Endothelial cell of umbilical vein (primary cell): ENCODE results near the gene IDI1. TPM values are rescaled to one million over a fixed set of nuclear protein-coding genes. Genes with fewer than 3 reads are reported as not detected.
A peak's percentile ranks its signal among the peaks of the same experiment; 100 is the strongest.
"Not testable (repeated sequence)": the region's sequence is repeated elsewhere in the genome, so short reads cannot be mapped to it uniquely, and the experiment has no call there.

Experiments used
- BruUV-seq: library from RNA; stranded (reverse); fragments of 400-500 nt; replicated peaks from 2 replicates; lab custom pipeline; 2021; lab: Mats Ljungman, UMichigan
- CTCF ChIA-PET: fragments of 300-600, 350-600 bp; sonication (Branson Sonifier 250); formaldehyde crosslinking; loops from one replicate; lab custom pipeline; 2021; ENCODE audit warnings: antibody characterized with exemption, inconsistent platforms; lab: Charles Lee
- POLR2A ChIA-PET: fragments of 300-600, 350-600 bp; sonication (Branson Sonifier 250); formaldehyde crosslinking; loops from one replicate; lab custom pipeline; 2021; ENCODE audit warnings: antibody characterized with exemption, inconsistent platforms; lab: Charles Lee
- DNase-seq: peaks from one replicate; pipeline ENCODE4 v3.0.0-alpha.2; 2011; ENCODE audit warnings: low read depth, low spot score
- FAIRE-seq: peaks from 2 replicates; lab custom pipeline; 2011; peaks lifted over from hg19 to GRCh38; lab: Jason Lieb, UNC
- H2AFZ ChIP-seq: 2 replicates; pipeline ENCODE4 v1.6.0; 2012; ENCODE audit warnings: low read depth, low read length, control low read depth, inconsistent platforms
- H3K27ac ChIP-seq: 2 replicates; pipeline ENCODE4 v1.5.1; 2011; ENCODE audit warnings: low read depth, mild to moderate bottlenecking, control low read depth, low read length, moderate library complexity; ENCODE audit not compliant: insufficient read depth
- H3K27me3 ChIP-seq, 2 experiments: 2 replicates each; pipeline versions ENCODE4 v1.6.0 to v1.6.1; 2011; ENCODE audit warnings: low read length in 2 of 2, mixed read lengths in 1 of 2; ENCODE audit not compliant: control insufficient read depth in 2 of 2, insufficient read depth in 2 of 2
- H3K36me3 ChIP-seq, 2 experiments: 2 replicates in 1 of 2; 3 replicates in 1 of 2; pipeline ENCODE4 v1.5.1; 2011; ENCODE audit warnings: low read length in 2 of 2, mild to moderate bottlenecking in 1 of 2, moderate library complexity in 1 of 2; ENCODE audit not compliant: control insufficient read depth in 2 of 2, insufficient read depth in 2 of 2; ENCODE audit errors: extremely low read depth in 1 of 2
- H3K4me1 ChIP-seq: 3 replicates; pipeline ENCODE4 v1.5.1; 2011; ENCODE audit warnings: mild to moderate bottlenecking, low read length; ENCODE audit not compliant: control insufficient read depth, insufficient read depth; ENCODE audit errors: extremely low read depth
- H3K4me2 ChIP-seq: 2 replicates; pipeline ENCODE4 v1.6.1; 2011; ENCODE audit warnings: low read length, control low read depth, mixed read lengths; ENCODE audit not compliant: insufficient read depth
- H3K4me3 ChIP-seq, 3 experiments: fragments of 200-600 bp in 1 of 3; sonication (generic), shearing (Covaris generic) in 1 of 3; replicated peaks in 1 of 3; 2 replicates each; pipeline ENCODE4 v1.5.1; 2011 to 2016; ENCODE audit warnings: control low read depth in 3 of 3, low read length in 3 of 3, mild to moderate bottlenecking in 2 of 3, inconsistent platforms in 1 of 3, low read depth in 1 of 3, moderate library complexity in 1 of 3; ENCODE audit not compliant: insufficient read depth in 1 of 3
- H3K79me2 ChIP-seq: 2 replicates; pipeline ENCODE4 v1.6.0; 2012; ENCODE audit warnings: low read length, inconsistent platforms; ENCODE audit not compliant: control insufficient read depth, insufficient read depth
- H3K9ac ChIP-seq: replicated peaks from 2 replicates; pipeline ENCODE3; 2011; ENCODE audit warnings: low read length, control low read depth; ENCODE audit not compliant: insufficient read depth; ENCODE audit errors: extremely low read depth
- H3K9me1 ChIP-seq: replicated peaks from 3 replicates; pipeline ENCODE4 v1.6.0; 2011; ENCODE audit warnings: mild to moderate bottlenecking, low read length; ENCODE audit not compliant: control insufficient read depth, insufficient read depth; ENCODE audit errors: extremely low read depth
- H3K9me3 ChIP-seq: replicated peaks from 2 replicates; pipeline ENCODE4 v1.5.1; 2012; ENCODE audit warnings: low read length, inconsistent platforms; ENCODE audit not compliant: control insufficient read depth, insufficient read depth
- H4K20me1 ChIP-seq: replicated peaks from 2 replicates; pipeline ENCODE3; 2011; ENCODE audit warnings: mild to moderate bottlenecking, low read length; ENCODE audit not compliant: control insufficient read depth, insufficient read depth; ENCODE audit errors: extremely low read depth
- EZH2 ChIP-seq: IDR thresholded peaks from 2 replicates; pipeline ENCODE4 v1.6.1; 2012; ENCODE audit warnings: borderline replicate concordance, low read depth, mild to moderate bottlenecking, moderate library complexity, low read length, inconsistent platforms; ENCODE audit not compliant: severe bottlenecking
- FOS ChIP-seq: IDR thresholded peaks from 2 replicates; pipeline ENCODE4 v1.6.1; 2011; ENCODE audit warnings: mild to moderate bottlenecking, low read length, moderate library complexity, borderline replicate concordance; ENCODE audit not compliant: insufficient read depth
- GATA2 ChIP-seq: IDR thresholded peaks from 2 replicates; pipeline ENCODE4 v1.7.0; 2011; ENCODE audit warnings: low read depth, mild to moderate bottlenecking, moderate library complexity, mixed read lengths, low read length; ENCODE audit not compliant: insufficient read length, insufficient read depth
- JUN ChIP-seq: IDR thresholded peaks from 2 replicates; pipeline ENCODE4 v1.6.1; 2011; ENCODE audit warnings: borderline replicate concordance, low read depth; ENCODE audit not compliant: insufficient read length, insufficient read depth
- MYC ChIP-seq: IDR thresholded peaks from one replicate; pipeline ENCODE4 v1.6.1; 2011; ENCODE audit warnings: mild to moderate bottlenecking, low read depth, low read length
- POLR2A ChIP-seq: IDR thresholded peaks from 2 replicates; pipeline ENCODE4 v1.6.1; 2012; ENCODE audit warnings: low read depth, mild to moderate bottlenecking, control low read depth, low read length
- POLR2AphosphoS5 ChIP-seq: IDR thresholded peaks from 2 replicates; pipeline ENCODE4 v1.6.1; 2012; ENCODE audit warnings: low read depth, mild to moderate bottlenecking, control low read depth, low read length, moderate library complexity; ENCODE audit not compliant: insufficient read depth
- dilution Hi-C: fragments of 300-500 bp; cut with MboI; formaldehyde crosslinking; loops from one replicate; pipeline ENCODE4 v1.15.0; 2019; ENCODE audit warnings: low sequenced_read_pairs; ENCODE audit not compliant: extremely low pct_ligation_motif_present
- intact Hi-C: fragments of 100-400 bp; cut with micrococcal nuclease; formaldehyde crosslinking; loops from one replicate; pipeline ENCODE4 v1.10.0; 2022
- polyA plus RNA-seq, 4 experiments: library from polyadenylated mRNA; depleted of rRNA in 3 of 4; stranded (reverse) in 3 of 4; unstranded in 1 of 4; fragments of >200 nt; gene quantifications; 2 replicates each; pipeline versions ENCODE4 v1.2.1 to v1.2.3, GENCODE V29; 2011 to 2012; ENCODE audit warnings: missing spikeins in 1 of 4
- total RNA-seq: library from RNA; stranded (reverse); gene quantifications from 2 replicates; pipeline ENCODE4 v1.2.3, GENCODE V29; 2021
- TF ChIP-seq, protein P1 (sequence below), 2 donors: IDR thresholded peaks; 1 replicate in 1 of 2; 2 replicates in 1 of 2; pipeline ENCODE4 v1.5.1; 2011; ENCODE audit warnings: low read length in 2 of 2, mild to moderate bottlenecking in 2 of 2, moderate library complexity in 2 of 2, control low read depth in 1 of 2, inconsistent platforms in 1 of 2, low read depth in 1 of 2; ENCODE audit not compliant: insufficient read depth in 1 of 2; ENCODE audit errors: extremely low read depth in 1 of 2
- TF ChIP-seq, protein P2 (sequence below): IDR thresholded peaks from 2 replicates; pipeline ENCODE4 v1.6.1; 2011; ENCODE audit not compliant: insufficient read depth, insufficient read length

Gene IDI1
- total and polyA plus RNA-seq, 2 donors (not counting 3 experiments of a cell fraction or from before 2014, with no cell fraction given), result 42.2 to 63.0 TPM

DNA sequence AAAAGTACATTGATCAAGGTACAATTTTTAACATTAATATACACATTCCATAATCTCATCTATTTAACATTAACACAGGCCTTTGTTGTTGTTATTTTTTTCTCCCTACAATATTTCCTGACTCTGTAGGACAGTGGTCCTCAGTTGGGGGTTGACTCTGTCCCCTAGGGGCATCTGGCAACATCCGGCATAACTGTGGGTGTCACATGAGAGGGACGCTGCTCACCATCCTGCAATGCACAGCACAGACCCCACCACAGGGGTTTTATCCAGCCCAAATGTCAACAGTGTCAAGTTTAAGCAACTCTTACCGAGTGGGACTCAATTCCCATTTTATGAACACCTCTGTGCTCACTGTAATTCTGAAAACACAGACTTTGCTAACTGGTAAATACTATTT, 8.8 kb downstream of the IDI1 start:
- Histone ChIP-seq H3K4me2 (no peak overlapping the region), H3K4me1 (peaks cover 21% of the 10 kb centered on the region), H2AFZ (no peak overlapping the region), H3K79me2 (peaks cover 22% of the 10 kb centered on the region), H3K36me3 (peaks cover 9 to 15% of the 10 kb centered on the region in 2 experiments), H3K9ac (no peak overlapping the region), H3K9me1 (no peaks in the 10 kb centered on the region), H3K4me3 (no peak overlapping the region), H3K9me3 (no peaks in the 10 kb centered on the region), H3K27ac (no peak overlapping the region), H4K20me1 (no peaks in the 10 kb centered on the region), H3K27me3 (no peaks in the 10 kb centered on the region)
- intact Hi-C loops (no loop called here), dilution Hi-C loops (no loop called here)
- CTCF ChIA-PET, result no interaction called here
- DNase-seq (no peak), FAIRE-seq (no peak)
- POLR2A ChIA-PET, result no interaction called here
- BruUV-seq, result TSS peak; percentile 4
- TF ChIP-seq, protein P1, sequence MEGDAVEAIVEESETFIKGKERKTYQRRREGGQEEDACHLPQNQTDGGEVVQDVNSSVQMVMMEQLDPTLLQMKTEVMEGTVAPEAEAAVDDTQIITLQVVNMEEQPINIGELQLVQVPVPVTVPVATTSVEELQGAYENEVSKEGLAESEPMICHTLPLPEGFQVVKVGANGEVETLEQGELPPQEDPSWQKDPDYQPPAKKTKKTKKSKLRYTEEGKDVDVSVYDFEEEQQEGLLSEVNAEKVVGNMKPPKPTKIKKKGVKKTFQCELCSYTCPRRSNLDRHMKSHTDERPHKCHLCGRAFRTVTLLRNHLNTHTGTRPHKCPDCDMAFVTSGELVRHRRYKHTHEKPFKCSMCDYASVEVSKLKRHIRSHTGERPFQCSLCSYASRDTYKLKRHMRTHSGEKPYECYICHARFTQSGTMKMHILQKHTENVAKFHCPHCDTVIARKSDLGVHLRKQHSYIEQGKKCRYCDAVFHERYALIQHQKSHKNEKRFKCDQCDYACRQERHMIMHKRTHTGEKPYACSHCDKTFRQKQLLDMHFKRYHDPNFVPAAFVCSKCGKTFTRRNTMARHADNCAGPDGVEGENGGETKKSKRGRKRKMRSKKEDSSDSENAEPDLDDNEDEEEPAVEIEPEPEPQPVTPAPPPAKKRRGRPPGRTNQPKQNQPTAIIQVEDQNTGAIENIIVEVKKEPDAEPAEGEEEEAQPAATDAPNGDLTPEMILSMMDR (IDR thresholded peaks at IDR 0.05; ENCODE audit: extremely low read depth in 1 of 2, insufficient read depth in 1 of 2, low read depth in 1 of 2, low read length in 2 of 2), result no peak
- no peak for TF ChIP-seq FOS
- no peak for TF ChIP-seq POLR2A
- no peak for TF ChIP-seq GATA2
- no peak for TF ChIP-seq JUN
- no peak for TF ChIP-seq POLR2AphosphoS5
- no peak for TF ChIP-seq EZH2
- TF ChIP-seq, protein P2, sequence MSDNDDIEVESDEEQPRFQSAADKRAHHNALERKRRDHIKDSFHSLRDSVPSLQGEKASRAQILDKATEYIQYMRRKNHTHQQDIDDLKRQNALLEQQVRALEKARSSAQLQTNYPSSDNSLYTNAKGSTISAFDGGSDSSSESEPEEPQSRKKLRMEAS, result no peak
- no peak for TF ChIP-seq MYC

DNA sequence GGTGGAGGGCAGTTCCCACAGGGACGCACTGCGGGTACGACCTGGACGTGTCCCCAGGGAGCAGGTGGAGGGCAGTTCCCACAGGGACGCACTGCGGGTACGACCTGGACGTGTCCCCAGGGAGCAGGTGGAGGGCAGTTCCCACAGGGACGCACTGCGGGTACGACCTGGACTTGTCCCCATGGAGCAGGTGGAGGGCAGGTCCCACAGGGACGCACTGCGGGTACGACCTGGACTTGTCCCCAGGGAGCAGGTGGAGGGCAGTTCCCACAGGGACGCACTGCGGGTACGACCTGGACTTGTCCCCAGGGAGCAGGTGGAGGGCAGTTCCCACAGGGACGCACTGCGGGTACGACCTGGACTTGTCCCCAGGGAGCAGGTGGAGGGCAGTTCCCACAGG, 10.2 kb downstream of the IDI1 start:
- CTCF ChIA-PET, H3K27ac ChIP-seq, H4K20me1 ChIP-seq, H3K9ac ChIP-seq, intact Hi-C loops, DNase-seq, FAIRE-seq, H3K9me1 ChIP-seq, H3K4me3 ChIP-seq, BruUV-seq, H3K79me2 ChIP-seq, H3K9me3 ChIP-seq, dilution Hi-C loops, H3K4me2 ChIP-seq, H2AFZ ChIP-seq, POLR2A ChIA-PET, H3K4me1 ChIP-seq, H3K27me3 ChIP-seq: not testable (repeated sequence)
- peaks cover 9 to 15% of the 10 kb centered on the region in 2 experiments for H3K36me3 ChIP-seq
